ENCODE data around the gene RNF167.

DNA sequence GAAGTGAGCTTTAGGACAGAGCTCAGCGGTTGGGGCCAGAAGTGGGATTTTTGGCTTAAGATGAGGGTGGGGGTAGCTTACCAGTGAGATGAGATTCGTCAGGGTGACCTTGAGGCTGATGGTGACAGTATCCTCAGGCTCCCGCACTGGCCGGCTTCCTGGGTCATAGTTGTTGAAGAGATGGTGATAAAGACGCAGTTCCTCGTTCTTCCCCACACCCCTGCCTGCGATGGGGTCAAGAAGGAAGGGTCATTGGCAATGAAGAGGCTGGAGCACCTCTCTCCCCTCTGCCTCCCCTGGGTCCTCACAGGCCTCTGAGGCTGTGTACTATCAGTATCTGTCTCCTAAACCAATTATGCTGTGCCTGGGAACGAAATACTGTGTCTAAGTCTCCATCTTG lies 37.5 kb upstream of the RNF167 start:
- TF ChIP-seq ATAD3A (CRISPR knock-in tag; IDR thresholded peaks at IDR 0.05), result no peak
- TF ChIP-seq CBX1 (IDR thresholded peaks at IDR 0.05; ENCODE audit: low read depth), result no peak
- TF ChIP-seq CEBPG (CRISPR knock-in tag; IDR thresholded peaks at IDR 0.05), result no peak

Data from HepG2 (cell line).